ENCODE measurements around the gene PLCL2.

DNA sequence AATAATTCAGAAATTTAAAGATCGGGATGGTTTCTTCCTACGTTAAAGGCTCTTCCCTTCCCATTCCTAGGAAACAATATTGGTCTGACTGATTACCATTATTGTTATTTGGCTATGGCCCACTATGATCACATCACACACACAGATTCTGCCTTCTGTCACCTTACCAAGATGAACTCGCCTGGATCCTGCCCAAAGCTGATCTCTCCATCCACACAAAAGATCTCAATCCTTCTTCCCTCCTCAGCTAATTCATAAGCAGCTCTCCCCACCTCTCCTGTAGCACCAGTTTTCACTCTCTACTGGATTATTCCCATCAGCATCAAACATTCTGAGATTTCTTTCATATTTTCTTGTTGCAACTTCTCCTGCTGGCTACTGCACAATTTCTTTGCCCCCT lies 25.0 kb downstream of the PLCL2 start:
- TF ChIP-seq, protein P1, sequence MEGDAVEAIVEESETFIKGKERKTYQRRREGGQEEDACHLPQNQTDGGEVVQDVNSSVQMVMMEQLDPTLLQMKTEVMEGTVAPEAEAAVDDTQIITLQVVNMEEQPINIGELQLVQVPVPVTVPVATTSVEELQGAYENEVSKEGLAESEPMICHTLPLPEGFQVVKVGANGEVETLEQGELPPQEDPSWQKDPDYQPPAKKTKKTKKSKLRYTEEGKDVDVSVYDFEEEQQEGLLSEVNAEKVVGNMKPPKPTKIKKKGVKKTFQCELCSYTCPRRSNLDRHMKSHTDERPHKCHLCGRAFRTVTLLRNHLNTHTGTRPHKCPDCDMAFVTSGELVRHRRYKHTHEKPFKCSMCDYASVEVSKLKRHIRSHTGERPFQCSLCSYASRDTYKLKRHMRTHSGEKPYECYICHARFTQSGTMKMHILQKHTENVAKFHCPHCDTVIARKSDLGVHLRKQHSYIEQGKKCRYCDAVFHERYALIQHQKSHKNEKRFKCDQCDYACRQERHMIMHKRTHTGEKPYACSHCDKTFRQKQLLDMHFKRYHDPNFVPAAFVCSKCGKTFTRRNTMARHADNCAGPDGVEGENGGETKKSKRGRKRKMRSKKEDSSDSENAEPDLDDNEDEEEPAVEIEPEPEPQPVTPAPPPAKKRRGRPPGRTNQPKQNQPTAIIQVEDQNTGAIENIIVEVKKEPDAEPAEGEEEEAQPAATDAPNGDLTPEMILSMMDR (IDR thresholded peaks at IDR 0.05): no peak
- no peak for TF ChIP-seq EZH2 (IDR thresholded peaks at IDR 0.05; ENCODE audit: borderline replicate concordance, insufficient read depth, low read depth, low read length, poor library complexity, severe bottlenecking)

Measured in B cell (primary cell).